GM19455 (cell line): ENCODE results near the gene CC2D2A.

Experiments used
- ATAC-seq: cut with Tn5 transposase; IDR thresholded peaks from one replicate; pipeline ENCODE4 v1.9.1; 2021; ENCODE audit not compliant: unreplicated experiment

Gene CC2D2A

DNA sequence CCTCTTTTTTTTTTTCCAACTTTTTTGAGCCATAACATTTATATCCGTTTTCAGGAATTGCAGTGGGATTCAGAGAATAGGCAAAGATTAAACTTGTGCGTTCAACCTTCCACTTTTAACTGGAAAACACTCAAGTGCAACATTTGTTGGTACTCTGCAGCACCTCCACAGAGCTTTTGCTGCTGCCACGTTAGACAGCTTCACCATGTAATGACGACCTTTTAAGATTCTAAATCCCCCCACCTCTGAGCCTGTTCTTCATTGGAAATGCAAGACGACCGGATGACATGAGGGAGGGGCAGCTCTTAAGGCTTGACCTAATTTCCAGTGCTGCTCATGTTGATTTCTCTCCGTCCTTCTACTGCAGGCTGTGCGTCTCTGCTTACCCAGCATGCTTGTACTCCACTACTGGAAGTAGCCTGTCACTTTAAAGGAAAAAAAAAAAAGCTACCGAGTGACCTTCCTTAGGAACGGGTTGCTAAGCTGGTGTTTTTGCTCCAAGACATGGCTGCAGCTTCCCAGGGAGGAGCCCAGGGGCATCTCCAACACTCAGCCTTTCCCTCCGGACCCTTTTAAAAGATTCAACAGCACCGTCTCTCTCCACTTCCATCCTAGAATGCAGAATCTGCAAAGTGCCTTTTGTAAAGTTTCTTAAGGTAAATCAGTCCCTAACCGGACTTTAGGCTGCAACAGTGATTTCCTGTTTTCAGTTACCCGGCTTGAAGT is at the start of gene CC2D2A:
Gene CC2D2A, plus strand, starts transcription at position 481 of the 726 bp plus-strand sequence. CDS start 6,051 bp downstream, outside the sequence.
- ATAC-seq, result no peak

DNA sequence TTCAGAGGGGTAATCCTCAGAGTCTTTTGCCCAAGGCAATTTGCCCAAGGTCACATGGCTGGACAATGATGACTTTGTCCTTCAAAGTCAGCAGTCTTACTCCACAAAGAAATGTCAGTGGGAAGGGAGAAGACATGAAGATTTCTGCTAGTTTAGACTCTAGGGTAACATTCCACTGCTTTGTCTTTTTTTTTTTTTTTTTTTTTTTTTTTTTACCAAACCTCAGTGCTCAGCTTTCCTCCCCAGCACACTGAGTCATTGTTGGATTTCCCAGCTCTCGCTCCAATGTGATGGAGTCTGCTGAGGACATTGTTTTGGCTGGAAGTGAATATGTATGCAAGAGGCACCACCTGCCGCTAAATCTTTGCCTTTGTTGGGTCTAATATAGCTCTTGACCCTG is 49.0 kb upstream of the CC2D2A start:
- no peak for ATAC-seq

DNA sequence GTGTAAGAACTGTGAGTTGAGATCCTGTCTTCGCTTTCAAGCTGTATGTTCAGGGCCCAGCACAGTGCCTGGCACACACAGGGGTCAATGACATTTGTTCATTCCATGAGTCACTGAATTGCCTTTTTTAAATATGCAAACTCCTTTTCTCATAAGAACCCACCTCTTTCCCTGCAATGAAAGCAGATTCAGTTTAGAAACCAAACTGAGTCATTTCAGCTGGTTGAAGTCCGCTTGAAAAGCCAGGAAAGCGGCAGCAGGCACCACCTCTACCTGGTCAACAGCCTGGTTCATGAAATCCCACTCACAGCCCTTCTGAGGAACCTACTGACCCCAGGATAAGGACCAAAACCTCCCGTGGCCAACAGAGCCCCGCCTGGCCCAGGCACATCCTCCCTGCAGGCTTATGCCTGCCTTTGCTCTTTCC is 46.4 kb upstream of the CC2D2A start:
- ATAC-seq, result no peak

DNA sequence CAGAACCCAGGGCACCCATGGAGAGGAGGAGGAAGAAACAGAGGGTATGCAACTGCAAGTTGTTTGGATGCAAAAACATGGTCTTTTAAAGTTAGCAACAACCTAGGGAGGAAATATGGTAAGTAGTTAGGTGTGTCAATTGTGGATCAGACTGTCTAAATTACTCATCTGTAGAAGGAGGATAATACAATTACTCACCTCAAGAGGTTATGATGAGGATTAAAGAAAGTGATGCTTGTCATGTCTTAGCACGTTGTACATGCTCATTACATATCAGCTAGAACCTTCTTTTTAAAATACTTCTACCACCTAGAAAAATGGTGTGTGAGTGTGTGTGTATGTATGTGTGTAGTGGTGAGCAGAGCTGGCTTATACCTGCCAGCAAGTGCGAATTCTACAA is 44.2 kb upstream of the CC2D2A start:
- no peak for ATAC-seq

DNA sequence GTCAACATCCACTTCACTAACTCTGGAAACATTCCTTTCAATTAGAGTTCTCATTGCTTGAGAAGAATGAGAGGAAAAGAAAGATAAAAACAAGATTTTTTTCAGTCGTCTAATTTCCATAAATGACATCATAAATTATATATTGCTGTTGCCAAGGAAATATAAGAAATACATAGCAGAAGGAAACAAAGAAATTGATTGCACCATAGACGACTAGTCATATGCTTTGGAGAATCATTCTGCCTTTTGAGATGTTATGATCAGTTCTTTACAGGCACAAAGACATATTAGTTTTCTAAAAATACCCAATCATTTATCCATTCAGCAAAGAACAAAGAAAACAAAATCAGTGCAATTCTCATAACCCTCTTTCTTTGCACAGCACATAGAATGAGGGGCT is 42.5 kb upstream of the CC2D2A start:
- no peak for ATAC-seq

DNA sequence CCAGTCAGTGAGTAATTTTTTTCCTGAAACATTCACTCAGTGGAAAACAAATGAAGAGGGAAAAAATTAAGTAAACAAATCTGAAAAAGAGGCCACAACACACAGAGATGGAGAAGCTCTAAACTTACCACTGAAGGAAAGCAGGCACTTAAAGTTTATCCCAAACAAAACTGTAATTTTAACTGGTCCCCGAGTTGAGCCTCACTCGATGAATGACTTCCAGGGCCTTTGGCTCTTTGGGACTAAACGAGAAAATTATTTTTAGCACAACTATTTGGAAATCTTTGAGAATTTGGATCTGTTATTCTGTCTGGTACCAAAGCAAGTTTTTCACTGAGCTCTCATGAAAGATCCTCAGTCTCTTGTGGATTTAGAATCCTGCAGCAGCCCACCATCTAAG is 42.0 kb upstream of the CC2D2A start, which contains the start of gene C1QTNF7:
Gene C1QTNF7, plus strand, starts transcription at position 333 of the 400 bp plus-strand sequence. CDS start 7,711 bp downstream, outside the sequence.
- no peak for ATAC-seq

DNA sequence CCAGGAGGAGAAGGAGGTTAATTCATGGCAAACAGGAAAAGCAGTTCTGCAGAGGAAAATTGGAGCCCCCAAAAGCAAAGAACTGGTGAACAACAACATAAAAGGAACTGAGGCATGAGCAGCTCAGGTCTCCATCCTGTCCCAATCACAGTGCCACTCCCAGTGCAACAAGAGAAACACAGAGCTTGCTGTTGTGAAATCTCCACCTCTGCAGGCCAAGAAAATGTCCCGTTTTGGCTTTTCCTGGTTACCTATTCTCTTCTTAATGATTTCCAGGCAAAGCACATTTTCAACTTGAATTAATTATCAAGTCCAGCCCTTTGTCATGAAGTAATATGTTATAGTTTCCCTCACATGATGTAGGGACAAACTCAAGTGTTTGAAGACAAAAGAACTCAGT is 41.1 kb upstream of the CC2D2A start:
- ATAC-seq, result no peak

DNA sequence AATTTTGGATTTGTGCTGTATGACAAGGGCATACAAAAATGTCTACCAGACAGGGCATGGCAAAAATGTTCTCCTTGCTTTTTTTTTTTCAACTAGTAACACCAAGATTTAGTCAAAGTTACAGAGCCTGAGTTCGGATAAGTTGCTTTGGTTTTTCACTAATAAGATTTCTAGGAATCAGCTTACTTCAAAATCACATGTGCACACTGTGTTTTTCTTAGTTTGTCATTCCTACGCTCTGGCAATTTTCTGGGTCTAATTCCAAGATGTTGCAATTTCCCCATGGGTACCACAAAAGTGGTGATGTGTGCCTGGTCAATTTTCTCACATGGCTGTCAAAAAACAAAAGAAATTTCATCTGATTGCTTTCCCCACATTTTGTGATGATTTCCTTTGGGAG is 35.6 kb upstream of the CC2D2A start:
- ATAC-seq, result no peak

DNA sequence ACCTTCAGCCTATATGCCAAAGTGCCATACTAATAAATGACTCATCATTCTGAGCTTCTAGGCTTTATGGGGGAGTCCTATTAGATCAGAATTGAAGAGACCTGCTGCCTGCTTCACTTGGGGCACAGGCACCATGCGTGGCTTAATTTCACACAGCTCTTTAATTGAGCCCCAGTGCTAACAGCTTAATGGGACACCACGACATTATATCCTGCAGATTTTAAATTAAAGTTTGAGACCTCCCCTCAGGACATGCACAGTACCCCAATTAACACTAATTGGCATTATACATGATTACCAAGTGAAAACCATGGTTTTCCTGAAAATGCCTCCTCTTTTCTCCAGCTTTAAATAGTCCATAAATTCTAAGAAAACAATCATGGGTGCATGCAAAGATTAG is 35.0 kb upstream of the CC2D2A start:
- ATAC-seq, result no peak

DNA sequence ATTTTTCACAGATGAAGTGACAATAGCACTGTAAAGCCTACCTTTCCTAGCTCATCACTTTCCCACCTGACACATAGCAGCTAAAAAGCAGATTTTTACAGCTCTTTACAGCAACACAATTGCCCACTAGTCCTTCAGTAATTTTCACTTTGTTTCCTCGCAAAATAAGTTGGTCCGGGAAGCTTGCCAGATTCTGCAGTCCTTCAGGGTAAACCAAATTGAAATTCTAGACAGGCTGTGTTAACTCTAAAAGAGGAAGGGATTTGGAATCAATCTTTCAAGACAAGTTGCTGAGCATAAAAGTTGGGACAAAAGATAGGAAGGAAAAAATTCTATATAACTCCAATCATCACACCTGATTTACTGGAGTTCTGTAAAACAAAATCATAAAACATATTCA is 33.2 kb upstream of the CC2D2A start:
- no peak for ATAC-seq

DNA sequence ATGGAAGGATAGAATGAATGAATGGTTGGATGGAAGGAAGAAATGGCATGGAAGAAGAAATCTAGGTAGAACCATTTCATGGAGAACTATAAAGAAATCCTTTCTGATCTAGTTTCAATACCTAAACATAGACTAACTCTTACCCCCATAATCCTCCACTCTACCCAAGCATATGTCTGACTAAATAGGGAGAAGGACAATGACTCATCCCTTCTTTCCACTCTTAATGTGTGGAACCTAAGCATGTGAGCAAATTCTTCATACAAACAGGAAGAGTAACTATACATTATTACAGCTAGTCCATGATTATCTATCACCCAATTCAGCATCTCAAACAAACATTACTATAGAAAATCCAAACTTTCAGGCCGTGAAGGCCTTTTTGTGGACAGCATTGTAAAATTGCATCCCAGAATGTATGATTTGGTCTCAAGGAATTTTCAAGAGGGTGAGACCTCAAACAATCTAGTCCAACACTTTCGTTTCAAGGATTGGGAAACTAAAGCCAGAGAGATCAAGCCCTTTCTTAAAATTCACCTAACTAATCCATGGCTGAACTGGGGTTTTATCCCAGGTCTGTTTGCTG is 30.6 kb upstream of the CC2D2A start:
- ATAC-seq, result no peak

DNA sequence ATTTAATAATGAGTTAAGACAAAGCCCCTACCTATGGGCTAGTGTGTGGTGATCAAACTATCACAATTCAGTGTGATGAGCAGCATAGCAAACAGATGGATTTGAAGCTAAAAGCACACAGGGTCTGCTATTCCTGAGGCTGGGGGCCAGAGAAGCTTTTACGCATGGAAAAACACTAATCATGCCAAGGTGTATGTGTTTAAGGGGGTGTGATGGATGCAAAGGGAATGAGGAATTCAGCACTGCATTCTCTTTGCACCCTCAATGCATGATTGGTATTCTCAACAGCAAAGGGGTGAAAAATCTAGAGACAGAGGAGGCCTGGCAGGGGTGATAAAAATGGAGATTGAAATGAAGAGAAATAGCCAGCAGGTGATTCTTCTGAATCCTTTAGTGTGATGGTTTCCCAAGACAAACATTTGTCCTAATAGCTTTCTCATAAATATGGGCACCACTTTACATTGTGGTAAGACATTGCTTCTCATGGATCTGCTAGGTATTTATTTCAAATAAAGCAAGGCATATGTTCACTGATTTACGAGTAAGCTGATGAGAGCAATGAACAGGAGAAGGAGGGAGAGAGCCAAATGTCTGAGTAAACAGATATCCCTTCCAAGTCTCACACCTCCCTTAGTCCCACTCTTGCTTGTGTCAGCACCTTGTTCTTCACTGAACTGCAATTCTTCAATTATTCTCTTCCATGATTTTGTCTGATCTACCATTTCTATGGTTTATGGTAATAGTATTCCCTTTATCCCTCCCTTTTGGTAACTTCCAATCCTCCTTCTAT is 26.1 kb upstream of the CC2D2A start:
- ATAC-seq, result no peak

DNA sequence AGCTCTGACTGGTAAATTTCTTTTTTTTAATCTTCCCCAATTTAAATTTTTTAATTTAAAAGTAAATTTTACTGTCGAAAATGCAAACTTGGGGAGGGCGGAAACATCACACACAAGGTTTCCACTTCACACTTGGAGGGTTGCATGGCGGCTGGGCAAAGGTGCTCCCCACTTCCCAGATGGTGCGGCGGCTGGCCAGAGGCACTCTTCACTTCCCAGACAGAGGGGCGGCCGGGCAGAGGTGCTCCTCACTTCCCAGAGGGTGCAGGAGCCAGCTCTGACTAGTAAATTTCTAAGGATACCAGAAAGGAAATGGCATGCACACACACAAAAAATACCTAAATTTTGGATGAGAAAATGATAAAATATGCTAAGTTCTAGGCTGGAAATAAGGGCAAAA is 25.4 kb upstream of the CC2D2A start:
- no peak for ATAC-seq

DNA sequence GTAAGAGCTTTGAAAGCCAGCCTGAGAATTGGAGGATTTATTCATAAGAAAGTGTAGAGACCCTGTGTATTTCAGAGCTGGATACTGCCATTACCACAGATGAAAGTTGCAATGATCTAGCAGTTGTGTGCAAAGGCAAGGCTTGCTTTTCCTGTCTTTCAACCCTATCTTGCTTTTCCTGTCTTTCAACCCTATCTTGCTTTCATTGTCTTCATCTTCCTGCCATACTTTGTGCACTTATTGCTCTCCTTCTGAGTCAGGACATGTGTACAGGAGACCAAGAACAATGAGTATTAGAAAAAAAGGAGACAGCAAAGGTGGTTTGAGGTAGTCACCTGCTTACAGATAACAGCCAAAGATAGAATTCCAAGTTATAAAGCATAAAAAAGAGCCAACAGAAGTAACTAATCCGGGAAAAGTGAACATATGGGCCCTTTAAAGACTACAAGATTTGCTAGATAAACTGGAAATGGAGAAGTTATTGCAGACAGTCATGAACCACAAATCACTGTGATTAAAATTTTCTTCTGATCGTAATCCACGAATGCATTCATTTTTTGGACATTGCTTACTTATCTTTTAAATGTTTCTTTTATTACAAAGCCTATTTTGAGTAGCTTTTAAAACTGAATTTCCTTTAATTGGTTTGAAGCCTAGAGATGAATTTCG is 24.7 kb upstream of the CC2D2A start:
- ATAC-seq, result no peak

DNA sequence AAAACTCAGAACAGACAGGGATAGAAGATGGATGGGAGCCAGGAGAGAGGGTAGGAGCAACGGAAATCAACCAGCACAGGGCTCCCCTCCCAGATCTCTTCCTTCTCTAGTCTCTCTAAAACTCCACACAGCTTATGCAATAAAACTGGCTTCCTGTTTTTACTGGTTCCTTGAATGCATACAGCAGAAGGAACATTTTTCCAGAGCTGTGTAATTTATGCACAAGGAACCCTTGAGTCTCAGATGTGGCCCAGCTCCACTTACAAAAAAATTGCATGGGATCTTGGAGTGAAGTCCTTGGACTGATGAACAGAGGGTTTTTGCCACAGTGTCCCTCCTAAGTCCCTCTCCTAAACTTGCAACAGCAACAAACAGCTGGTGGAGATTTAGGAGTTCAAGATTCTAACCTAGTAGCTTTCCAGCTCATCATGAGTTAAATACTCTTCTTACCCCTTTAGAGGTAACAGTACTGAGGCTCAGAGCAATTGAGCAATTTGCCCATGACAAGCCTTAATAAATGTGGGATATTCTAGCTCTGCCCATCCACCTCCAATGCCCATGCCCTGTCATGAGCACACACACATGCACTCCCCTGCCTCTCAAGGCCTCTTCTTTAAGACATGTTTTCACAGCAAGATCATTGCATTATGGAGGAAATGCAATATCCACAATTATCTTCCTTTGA is 18.4 kb upstream of the CC2D2A start:
- no peak for ATAC-seq

DNA sequence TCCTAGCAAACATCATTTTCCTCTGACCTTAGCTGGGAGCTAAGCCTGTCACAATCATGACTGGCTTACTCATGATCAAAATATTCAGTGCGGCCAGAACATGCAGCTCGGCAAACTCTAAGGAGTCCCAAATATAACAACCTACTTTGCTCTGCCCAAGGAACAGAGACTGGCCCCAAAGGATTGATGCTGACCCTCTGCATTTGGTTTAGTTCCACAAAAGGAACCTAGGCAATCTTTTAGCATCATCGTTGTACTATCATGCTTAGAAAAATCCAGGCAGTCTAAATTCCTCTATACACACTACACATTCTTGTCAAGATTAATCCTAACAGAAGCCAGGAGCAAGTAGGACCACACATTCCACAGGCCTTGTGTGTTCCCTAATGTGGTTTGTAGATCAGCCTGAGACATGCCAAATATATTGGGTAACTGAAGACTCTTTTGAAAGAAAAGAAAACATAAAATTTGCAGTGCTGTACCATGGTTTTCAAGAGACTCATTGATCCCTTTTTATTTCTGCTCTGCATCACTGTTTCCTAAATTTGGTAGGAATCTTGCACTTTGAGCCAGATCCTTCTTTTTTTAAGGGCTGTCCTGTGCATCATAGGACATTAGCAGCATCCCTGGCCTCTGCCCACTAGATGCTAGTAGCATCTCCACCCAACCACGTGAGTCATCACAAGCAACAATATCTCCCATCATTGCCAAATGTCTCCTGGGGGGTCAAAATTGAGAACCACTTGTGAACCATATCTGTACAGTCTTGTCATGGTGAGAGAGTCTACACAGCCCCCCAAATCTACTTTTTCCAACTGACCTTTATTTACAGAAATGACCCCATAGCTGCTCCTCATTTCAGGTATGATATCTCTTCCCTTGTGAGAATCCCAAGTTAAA is 17.6 kb upstream of the CC2D2A start:
- ATAC-seq, result no peak

DNA sequence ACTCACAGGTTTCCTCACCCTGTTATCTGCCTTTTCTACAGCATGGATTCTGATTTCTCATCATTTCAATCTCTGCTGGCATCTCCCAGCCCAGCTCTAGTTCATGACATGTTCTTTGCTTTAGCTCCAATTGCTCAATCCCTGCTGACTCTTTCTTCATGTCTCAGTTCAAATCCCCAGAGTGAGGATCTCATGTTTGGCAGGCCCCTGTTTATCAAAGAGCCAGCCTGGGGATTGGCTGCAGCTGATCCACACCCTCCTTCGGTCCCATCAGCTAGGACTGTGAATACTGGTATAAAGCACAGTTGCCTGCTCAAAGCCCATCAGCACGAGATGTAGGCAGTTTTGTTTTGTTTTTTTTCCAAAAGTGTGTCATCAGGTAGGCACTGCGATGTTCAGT is 14.4 kb upstream of the CC2D2A start:
- no peak for ATAC-seq

DNA sequence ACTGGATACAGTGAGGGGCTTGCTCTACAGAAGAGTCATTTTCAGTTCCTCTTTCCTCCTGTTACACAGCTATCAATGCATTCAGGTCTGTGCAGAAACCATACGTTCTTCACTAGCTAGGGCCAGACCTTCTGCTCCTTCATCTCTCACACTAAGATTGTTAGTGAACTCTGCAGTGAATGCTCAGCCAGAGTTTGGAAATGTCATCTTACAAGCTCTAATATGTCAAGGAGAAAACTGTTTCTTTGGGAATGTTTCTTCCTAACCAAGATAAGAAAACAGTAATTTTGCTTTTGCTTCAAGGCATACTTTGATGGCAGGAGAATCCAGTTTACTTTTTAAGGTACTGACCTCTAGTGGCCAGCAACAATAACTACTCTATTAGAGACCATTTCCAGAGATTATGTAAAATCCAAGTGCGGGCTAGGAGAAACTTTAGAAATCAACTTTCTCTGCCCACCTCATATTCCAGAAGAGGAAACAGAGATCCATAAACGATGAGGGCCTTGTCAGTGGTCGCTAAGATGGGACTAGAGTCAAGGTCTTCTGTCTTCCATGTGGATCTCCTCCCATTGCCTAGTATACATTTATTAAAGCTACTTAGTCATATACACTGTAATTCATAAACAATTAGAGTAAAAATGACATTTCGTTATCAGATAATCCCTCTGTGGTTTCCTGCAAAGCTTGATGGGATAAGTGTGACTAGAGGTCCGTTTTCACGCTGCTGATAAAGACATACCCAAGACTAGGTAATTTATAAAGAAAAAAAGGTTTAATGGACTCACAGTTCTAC is 12.1 kb upstream of the CC2D2A start:
- ATAC-seq, result peak; percentile 93

DNA sequence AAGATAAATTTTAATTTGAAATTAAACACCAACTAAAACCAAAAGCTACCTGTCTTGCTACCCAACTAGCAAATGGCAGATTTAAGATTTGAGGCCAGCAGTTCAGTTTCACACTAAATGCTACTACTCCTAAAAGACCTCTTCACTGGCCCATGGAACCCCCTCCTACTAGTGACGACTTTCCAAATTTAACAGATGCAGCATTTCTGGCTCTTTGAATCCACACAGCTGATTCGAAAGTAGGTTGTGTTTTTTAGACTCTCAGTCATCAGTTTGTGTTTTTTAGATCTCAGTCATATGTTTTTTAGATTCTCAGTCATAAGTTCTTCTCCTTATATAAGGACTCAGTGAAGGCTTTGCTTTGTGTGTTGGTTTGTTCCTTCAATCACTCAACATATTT is 11.1 kb upstream of the CC2D2A start:
- no peak for ATAC-seq
